Left ventricle myocardium inferior (tissue), 1 donor: Measurements from ENCODE around the gene SYTL3. TPM values are rescaled to one million over a fixed set of nuclear protein-coding genes. Genes with fewer than 3 reads are reported as not detected.
"Not testable (repeated sequence)": the region's sequence is repeated elsewhere in the genome, so short reads cannot be mapped to it uniquely, and the experiment has no call there.

ENCODE experiments used
- DNase-seq: peaks from one replicate; pipeline ENCODE4 v3.0.0-alpha.2; 2020
- H3K27ac ChIP-seq: fragments of 200-600 bp; replicated peaks from 2 replicates; pipeline ENCODE4 v1.8.0; 2021
- H3K27me3 ChIP-seq: fragments of 200-600 bp; 2 replicates; pipeline ENCODE4 v1.8.0; 2021; ENCODE audit warnings: low read depth
- H3K36me3 ChIP-seq: fragments of 200-600 bp; 2 replicates; pipeline ENCODE4 v1.8.0; 2021
- H3K4me1 ChIP-seq: fragments of 200-600 bp; 2 replicates; pipeline ENCODE4 v1.8.0; 2021
- H3K4me3 ChIP-seq: fragments of 200-600 bp; 2 replicates; pipeline ENCODE4 v1.8.0; 2021; ENCODE audit warnings: mild to moderate bottlenecking, moderate library complexity
- H3K9me3 ChIP-seq: fragments of 200-600 bp; replicated peaks from 2 replicates; pipeline ENCODE4 v1.8.0; 2021
- CTCF ChIP-seq: fragments of 200-600 bp; IDR thresholded peaks from 2 replicates; pipeline ENCODE4 v1.8.0; 2021; ENCODE audit warnings: antibody characterized with exemption, mild to moderate bottlenecking, borderline replicate concordance
- intact Hi-C: fragments of 100-400 bp; cut with micrococcal nuclease; formaldehyde crosslinking; loops from one replicate; pipeline ENCODE4 v1.11.0; 2022
- total RNA-seq: library from RNA; stranded (reverse); fragmentation: NEBNext Ultra II Directional; extraction: Animal tissue kit (Norgen Biotek cat#: 25700); gene quantifications from one replicate; pipeline ENCODE4 v1.2.1, GENCODE V29; 2021
- donor health status: DM: no; HTN: yes; CAD: no; lungs with severe emphysema.

SYTL3 gene
- total RNA-seq, 1 donor from 2014 or later, result 11.2 TPM

DNA sequence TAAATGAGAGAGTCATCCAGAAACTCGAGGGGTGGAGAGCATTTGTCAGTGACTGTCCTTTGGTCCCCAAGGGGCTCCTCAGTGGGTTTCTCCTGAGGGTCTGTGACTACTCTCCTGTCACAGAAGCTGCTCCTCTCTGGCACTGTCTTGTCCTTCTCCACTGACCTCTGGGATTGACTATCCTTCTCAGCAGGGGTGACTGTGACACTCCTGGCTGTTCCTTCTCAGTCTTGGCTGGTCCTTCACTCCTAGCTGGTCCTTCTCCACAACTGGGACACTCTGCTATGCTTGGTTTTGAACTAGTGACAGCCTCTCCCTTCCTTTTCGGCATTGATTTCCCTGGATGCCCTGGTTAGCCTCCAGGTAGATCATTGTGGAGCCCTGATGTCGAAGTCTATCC, 38.8 kb upstream of the SYTL3 start:
- TF ChIP-seq CTCF, result no peak
- Histone ChIP-seq H3K27me3 (no peaks in the 10 kb centered on the region), H3K36me3 (peaks cover 37% of the 10 kb centered on the region), H3K4me1 (peaks cover 38% of the 10 kb centered on the region), H3K4me3 (no peak overlapping the region), H3K9me3 (peaks cover 15% of the 10 kb centered on the region), H3K27ac (peak overlapping the region; percentile 49)
- intact Hi-C loops, result no loop called here
- no peak for DNase-seq

DNA sequence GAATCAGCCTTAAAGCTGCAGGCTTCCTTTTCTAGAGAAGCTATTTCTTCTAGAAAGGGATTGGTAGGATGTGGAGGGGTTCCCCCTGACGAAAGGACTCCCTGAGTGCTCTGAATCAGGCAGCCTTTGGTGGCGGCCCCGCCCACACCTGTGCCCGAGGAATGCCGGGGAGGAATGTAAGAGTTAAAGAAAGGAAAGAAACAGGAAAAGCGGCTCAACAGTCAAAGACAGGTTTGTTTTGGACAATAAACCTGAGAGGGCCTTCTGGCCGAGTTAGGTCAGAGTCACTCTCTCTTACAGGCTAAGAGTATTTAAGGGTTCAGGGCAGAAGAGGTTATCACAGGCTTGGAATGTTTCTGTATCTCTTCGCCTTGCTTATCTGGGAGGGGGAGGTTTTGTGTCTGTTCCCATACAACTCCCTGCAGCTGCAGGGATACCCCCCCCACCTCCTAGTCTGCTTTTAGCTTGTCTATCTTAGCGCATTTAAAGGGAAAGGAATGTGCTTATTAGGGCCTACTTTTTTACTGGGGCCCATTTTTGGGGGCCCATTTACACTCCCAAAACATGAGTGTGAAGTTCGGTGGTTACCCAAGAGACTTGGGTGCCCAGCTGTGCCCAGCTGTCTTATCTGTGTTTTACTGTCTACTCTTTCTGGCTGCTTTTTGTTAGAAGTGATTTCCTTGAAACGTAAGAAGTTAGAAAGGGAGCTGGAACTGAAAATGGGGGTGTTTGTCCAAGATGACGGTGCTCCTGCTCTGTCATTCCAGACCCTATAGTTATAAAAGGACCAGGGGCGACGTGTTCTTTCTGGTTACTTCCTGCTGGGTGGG, 38.1 kb upstream of the SYTL3 start:
- peaks cover 38% of the 10 kb centered on the region for H3K4me1 ChIP-seq
- no peak for DNase-seq
- no peaks in the 10 kb centered on the region for H3K27me3 ChIP-seq
- H3K9me3 ChIP-seq, result peaks cover 15% of the 10 kb centered on the region
- H3K36me3 ChIP-seq, result peaks cover 37% of the 10 kb centered on the region
- no peak for TF ChIP-seq CTCF
- intact Hi-C loops, result no loop called here
- H3K27ac ChIP-seq, result peak overlapping the region; percentile 49
- H3K4me3 ChIP-seq, result no peak overlapping the region

DNA sequence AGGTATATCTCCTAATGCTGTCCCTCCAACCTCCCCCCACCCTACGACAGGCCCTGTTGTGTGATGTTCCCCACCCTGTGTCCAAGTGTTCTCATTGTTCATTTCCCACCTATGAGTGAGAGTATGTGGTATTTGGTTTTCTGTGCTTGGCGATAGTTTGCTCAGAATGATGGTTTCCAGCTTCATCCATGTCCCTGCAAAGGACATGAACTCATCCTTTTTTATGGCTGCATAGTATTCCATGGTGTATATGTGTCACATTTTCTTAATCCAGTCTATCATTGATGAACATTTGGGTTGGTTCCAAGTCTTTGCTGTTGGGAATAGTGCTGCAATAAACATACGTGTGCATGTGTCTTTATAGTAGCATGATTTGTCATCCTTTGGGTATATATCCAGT, 35.2 kb upstream of the SYTL3 start:
- H3K27ac ChIP-seq, intact Hi-C loops, H3K4me3 ChIP-seq, H3K27me3 ChIP-seq, DNase-seq: not testable (repeated sequence)
- Histone ChIP-seq H3K9me3 (peaks cover 15% of the 10 kb centered on the region), H3K4me1 (peaks cover 29% of the 10 kb centered on the region), H3K36me3 (peaks cover 20% of the 10 kb centered on the region)

- H3K4me3 ChIP-seq, H3K27me3 ChIP-seq, DNase-seq, intact Hi-C loops, H3K27ac ChIP-seq, H3K4me1 ChIP-seq: not testable (repeated sequence)
- H3K36me3 ChIP-seq, result peaks cover 29% of the 10 kb centered on the region
- H3K9me3 ChIP-seq, result peaks cover 15% of the 10 kb centered on the region
Observed at GRCh38 chr6:158618289-158618688, 31.6 kb upstream of the SYTL3 start.

GRCh38 chr6:158619922-158620801, 29.7 kb upstream of the SYTL3 start:
- H3K36me3 ChIP-seq, result peaks cover 33% of the 10 kb centered on the region
- H3K27me3 ChIP-seq, result no peaks in the 10 kb centered on the region
- H3K27ac ChIP-seq, result no peak overlapping the region
- H3K9me3 ChIP-seq, result peaks cover 7% of the 10 kb centered on the region
- H3K4me3 ChIP-seq, result no peak overlapping the region
- no peak for TF ChIP-seq CTCF
- intact Hi-C loops, result no loop called here
- H3K4me1 ChIP-seq, result peaks cover 8% of the 10 kb centered on the region
- no peak for DNase-seq

GRCh38 chr6:158620963-158621693, 28.7 kb upstream of the SYTL3 start:
- H3K27ac ChIP-seq, result no peak overlapping the region
- peaks cover 8% of the 10 kb centered on the region for H3K4me1 ChIP-seq
- DNase-seq, result no peak
- intact Hi-C loops, result no loop called here
- no peak for TF ChIP-seq CTCF
- H3K9me3 ChIP-seq, result no peaks in the 10 kb centered on the region
- H3K4me3 ChIP-seq, result no peak overlapping the region
- H3K36me3 ChIP-seq, result peaks cover 35% of the 10 kb centered on the region
- H3K27me3 ChIP-seq, result no peaks in the 10 kb centered on the region
